ENCODE data around the gene LRP6. TPM values are rescaled to one million over a fixed set of nuclear protein-coding genes. Genes with fewer than 3 reads are reported as not detected.
A peak's percentile ranks its signal among the peaks of the same experiment; 100 is the strongest.

LRP6 gene
- total and polyA plus RNA-seq, 10 of the 15 experiments (the other 5 are each of a cell fraction or from before 2014, with no cell fraction given): 1.5 to 14.9 (median 6.1) TPM

- Histone ChIP-seq H4K20me1 (ENCODE audit: control insufficient read depth, insufficient read depth) (no peaks in the 10 kb centered on the region), H3K4me1 (ENCODE audit: control insufficient read depth, insufficient read depth, low read length) (no peaks in the 10 kb centered on the region), H3K9ac (ENCODE audit: control insufficient read depth, insufficient read depth, low read length) (no peak overlapping the region), H3K27me3 (replicated peaks in 1 of 2; ENCODE audit: control insufficient read depth in 2 of 2, insufficient read depth in 2 of 2, low read length in 1 of 2) (no peaks in the 10 kb centered on the region), H3K9me3 (replicated peaks; ENCODE audit: control insufficient read depth, insufficient read depth, low read length) (peaks cover 2% of the 10 kb centered on the region; the same call in 1 of the 3 replicates), H3K36me3 (ENCODE audit: control insufficient read depth in 2 of 2, insufficient read depth in 2 of 2, low read length in 1 of 2) (no peaks in the 10 kb centered on the region), H2AFZ (ENCODE audit: control insufficient read depth, low read depth, low read length) (no peak overlapping the region), H3K4me2 (ENCODE audit: control insufficient read depth, insufficient read depth) (no peak overlapping the region), H3K79me2 (ENCODE audit: control insufficient read depth, insufficient read depth, low read length) (no peaks in the 10 kb centered on the region), H3K27ac (ENCODE audit: control insufficient read depth, insufficient read depth) (no peak overlapping the region), H3K4me3 (no peak overlapping the region)
- SMC1A ChIA-PET (ENCODE audit: uncharacterized antibody, unreplicated experiment): no interaction called here
- FAIRE-seq (peak; percentile 71), DNase-seq (ENCODE audit: low read depth, low spot score) (no peak), ATAC-seq (no peak)
- in situ Hi-C loops (cut with MboI): no loop called here
- intact Hi-C loops (cut with micrococcal nuclease; ENCODE audit: unreplicated experiment): no loop called here
- TF ChIP-seq GABPA (IDR thresholded peaks at IDR 0.05; ENCODE audit: low read depth) (0 out of 2 replicates have a peak, but pooled peaks have one; percentile 9), KAT2A (conservative IDR thresholded peaks at IDR 0.05; ENCODE audit: control insufficient read depth, low read depth, low read length) (no peak), ATF7 (IDR thresholded peaks at IDR 0.05; ENCODE audit: low read depth) (no peak)
- no TSS peak for BruUV-seq (replicated peaks)
- 16% methylated on average over 6 of the region's 6 CpGs for WGBS (ENCODE audit: insufficient coverage, insufficient replicate concordance, low lambda C conversion rate, missing lambda C conversion rate)
- POLR2A ChIA-PET: no interaction called here
- RAD21 ChIA-PET (ENCODE audit: unreplicated experiment): no interaction called here
- CTCF ChIA-PET: no interaction called here
Observed at GRCh38 chr12:12099102-12099501, 167.7 kb downstream of the LRP6 start.

GRCh38 chr12:12098691-12099015, 168.2 kb downstream of the LRP6 start:
- 29% methylated on average over 3 of the region's 3 CpGs for WGBS (ENCODE audit: insufficient coverage, insufficient replicate concordance, low lambda C conversion rate, missing lambda C conversion rate)

More at GRCh38 chr12:12098691-12099015, 168.2 kb downstream of the LRP6 start:
- Histone ChIP-seq H3K4me1 (ENCODE audit: control insufficient read depth, insufficient read depth, low read length) (no peaks in the 10 kb centered on the region), H3K27ac (ENCODE audit: control insufficient read depth, insufficient read depth) (no peak overlapping the region), H3K4me3 (no peak overlapping the region), H3K9ac (ENCODE audit: control insufficient read depth, insufficient read depth, low read length) (no peak overlapping the region), H3K36me3 (ENCODE audit: control insufficient read depth in 2 of 2, insufficient read depth in 2 of 2, low read length in 1 of 2) (no peaks in the 10 kb centered on the region), H3K79me2 (ENCODE audit: control insufficient read depth, insufficient read depth, low read length) (no peaks in the 10 kb centered on the region), H2AFZ (ENCODE audit: control insufficient read depth, low read depth, low read length) (no peak overlapping the region), H3K27me3 (replicated peaks in 1 of 2; ENCODE audit: control insufficient read depth in 2 of 2, insufficient read depth in 2 of 2, low read length in 1 of 2) (no peaks in the 10 kb centered on the region), H4K20me1 (ENCODE audit: control insufficient read depth, insufficient read depth) (no peaks in the 10 kb centered on the region), H3K9me3 (replicated peaks; ENCODE audit: control insufficient read depth, insufficient read depth, low read length) (no peaks in the 10 kb centered on the region), H3K4me2 (ENCODE audit: control insufficient read depth, insufficient read depth) (no peak overlapping the region)
- ChIA-PET CTCF (interaction anchor here (1.1 kb wide), 1 partner anchor 234 kb away, joined by 3 read pairs; no protein-coding TSS in a partner anchor), POLR2A (no interaction called here), RAD21 (ENCODE audit: unreplicated experiment) (no interaction called here), SMC1A (ENCODE audit: uncharacterized antibody, unreplicated experiment) (no interaction called here)
- no peak for ATAC-seq
- intact Hi-C loops (cut with micrococcal nuclease; ENCODE audit: unreplicated experiment) (no loop called here), in situ Hi-C loops (cut with MboI) (no loop called here)
- TF ChIP-seq HDAC6 (IDR thresholded peaks at IDR 0.05; ENCODE audit: unreplicated experiment) (no peak), IRF5 (IDR thresholded peaks at IDR 0.05; ENCODE audit: borderline replicate concordance) (no peak)
- FAIRE-seq: no peak
- no TSS peak for BruUV-seq (replicated peaks)
- no peak for DNase-seq (ENCODE audit: low read depth, low spot score)

All from GM12878 (cell line).